Astrocyte (in vitro differentiated cells and primary cell): Measurements from ENCODE around the gene ISY1. TPM values are rescaled to one million over a fixed set of nuclear protein-coding genes. Genes with fewer than 3 reads are reported as not detected.
A peak's percentile ranks its signal among the peaks of the same experiment; 100 is the strongest.

Source experiments
- DNase-seq: peaks from one replicate; pipeline ENCODE4 v3.0.0-alpha.2; 2010; ENCODE audit warnings: low read depth
- FAIRE-seq: peaks from 2 replicates; lab custom pipeline; 2011; peaks lifted over from hg19 to GRCh38; lab: Jason Lieb, UNC
- H2AFZ ChIP-seq: 2 replicates; pipeline ENCODE4 v1.6.0; 2012; ENCODE audit warnings: low read depth, low read length, inconsistent platforms
- H3K27ac ChIP-seq: 2 replicates; pipeline ENCODE4 v1.5.1; 2011; ENCODE audit warnings: low read depth, low read length, inconsistent platforms
- H3K27me3 ChIP-seq: 2 replicates; pipeline ENCODE4 v1.6.0; 2011; ENCODE audit warnings: low read length, inconsistent platforms; ENCODE audit not compliant: insufficient read depth
- H3K36me3 ChIP-seq: 2 replicates; pipeline ENCODE4 v1.5.1; 2011; ENCODE audit warnings: low read length, inconsistent platforms; ENCODE audit not compliant: insufficient read depth
- H3K4me1 ChIP-seq: 2 replicates; pipeline ENCODE4 v1.5.1; 2011; ENCODE audit warnings: low read length, inconsistent platforms; ENCODE audit not compliant: insufficient read depth
- H3K4me2 ChIP-seq: 2 replicates; pipeline ENCODE4 v1.6.0; 2012; ENCODE audit warnings: low read length, inconsistent platforms
- H3K4me3 ChIP-seq: 2 replicates; pipeline ENCODE4 v1.5.1; 2011; ENCODE audit warnings: low read depth, mild to moderate bottlenecking, low read length, inconsistent platforms; ENCODE audit not compliant: insufficient read depth
- H3K79me2 ChIP-seq: 2 replicates; pipeline ENCODE4 v1.6.0; 2012; ENCODE audit warnings: mild to moderate bottlenecking, low read length, inconsistent platforms; ENCODE audit not compliant: insufficient read depth
- H3K9ac ChIP-seq: 2 replicates; pipeline ENCODE4 v1.6.0; 2012; ENCODE audit warnings: mild to moderate bottlenecking, low read length, inconsistent platforms
- H3K9me3 ChIP-seq: 2 replicates; pipeline ENCODE4 v1.5.1; 2012; ENCODE audit warnings: low read depth, mild to moderate bottlenecking, low read length, inconsistent platforms; ENCODE audit not compliant: insufficient read depth
- H4K20me1 ChIP-seq: 2 replicates; pipeline ENCODE4 v1.6.0; 2012; ENCODE audit warnings: low read length, inconsistent platforms; ENCODE audit not compliant: insufficient read depth
- H3K27ac Mint-ChIP-seq: one replicate; pipeline ENCODE4 v1.8.0; 2021; ENCODE audit warnings: mild to moderate bottlenecking, mixed read lengths; ENCODE audit not compliant: unreplicated experiment
- H3K27me3 Mint-ChIP-seq: one replicate; pipeline ENCODE4 v1.8.0; 2021; ENCODE audit warnings: low read depth, mixed read lengths; ENCODE audit not compliant: unreplicated experiment
- H3K36me3 Mint-ChIP-seq: one replicate; pipeline ENCODE4 v1.8.0; 2021; ENCODE audit warnings: low read depth, mixed read lengths; ENCODE audit not compliant: unreplicated experiment
- H3K4me1 Mint-ChIP-seq: one replicate; pipeline ENCODE4 v1.8.0; 2021; ENCODE audit warnings: low read depth, mixed read lengths; ENCODE audit not compliant: unreplicated experiment
- H3K4me3 Mint-ChIP-seq: one replicate; pipeline ENCODE4 v1.8.0; 2021; ENCODE audit warnings: mild to moderate bottlenecking, moderate library complexity, mixed read lengths; ENCODE audit not compliant: unreplicated experiment
- H3K9me3 Mint-ChIP-seq: one replicate; pipeline ENCODE4 v1.8.0; 2021; ENCODE audit warnings: mild to moderate bottlenecking, mixed read lengths; ENCODE audit not compliant: unreplicated experiment
- CTCF ChIP-seq: IDR thresholded peaks from 2 replicates; pipeline ENCODE4 v1.5.1; 2011; ENCODE audit warnings: low read depth, mild to moderate bottlenecking, inconsistent platforms, low read length, moderate library complexity; ENCODE audit not compliant: insufficient read depth
- EZH2 ChIP-seq: IDR thresholded peaks from 2 replicates; pipeline ENCODE4 v1.6.1; 2012; ENCODE audit warnings: mild to moderate bottlenecking, low read length, inconsistent platforms; ENCODE audit not compliant: insufficient read depth
- total RNA-seq: library from RNA; stranded (reverse); gene quantifications from 2 replicates; pipeline ENCODE4 v1.2.1, GENCODE V29; 2021

ISY1 gene
- total RNA-seq, 1 donor from 2014 or later: 26.6 TPM

- FAIRE-seq (no peak), DNase-seq (peak; percentile 58)
- peaks cover 3% of the 10 kb centered on the region for H3K36me3 Mint-ChIP-seq
- peak within 1 kb of the TSS; percentile 88 for H3K4me3 Mint-ChIP-seq
- peak within 1 kb of the TSS; percentile 80 for H3K27ac Mint-ChIP-seq
- H3K27me3 ChIP-seq: no peaks in the 10 kb centered on the region
- no peaks in the 10 kb centered on the region for H3K9me3 ChIP-seq
- H2AFZ ChIP-seq: peak within 1 kb of the TSS; percentile 87
- no peaks in the 10 kb centered on the region for H3K9me3 Mint-ChIP-seq
- H3K79me2 ChIP-seq: peaks cover 34% of the 10 kb centered on the region
- peak within 1 kb of the TSS; percentile 77 for H3K4me3 ChIP-seq
- peak within 1 kb of the TSS; percentile 81 for H3K9ac ChIP-seq
- H3K27me3 Mint-ChIP-seq: no peaks in the 10 kb centered on the region
- TF ChIP-seq CTCF (no peak), EZH2 (no peak)
- peaks cover 7% of the 10 kb centered on the region for H3K4me1 ChIP-seq
- peak within 1 kb of the TSS; percentile 45 for H3K27ac ChIP-seq
- peak within 1 kb of the TSS; percentile 91 for H3K4me2 ChIP-seq
- peaks cover 21% of the 10 kb centered on the region for H3K4me1 Mint-ChIP-seq
- H4K20me1 ChIP-seq: peaks cover 34% of the 10 kb centered on the region
- H3K36me3 ChIP-seq: peaks cover 8% of the 10 kb centered on the region
These were observed 39.0 kb downstream of the ISY1 start, which contains the start of gene RAB43 for GRCh38 chr3:129121792-129122411. TSS of gene RAB43 (minus strand) at chr3:129121804. CDS start at chr3:129121489, 315 bp downstream.

- peak overlapping the region; percentile 80 for H3K27ac Mint-ChIP-seq
- peak overlapping the region; percentile 77 for H3K4me3 ChIP-seq
- no peaks in the 10 kb centered on the region for H3K9me3 ChIP-seq
- no peaks in the 10 kb centered on the region for H3K27me3 Mint-ChIP-seq
- H3K79me2 ChIP-seq: peaks cover 41% of the 10 kb centered on the region
- no peaks in the 10 kb centered on the region for H3K27me3 ChIP-seq
- H3K36me3 Mint-ChIP-seq: peaks cover 3% of the 10 kb centered on the region
- peak overlapping the region; percentile 91 for H3K4me2 ChIP-seq
- H3K4me1 ChIP-seq: peaks cover 12% of the 10 kb centered on the region
- peak overlapping the region; percentile 88 for H3K4me3 Mint-ChIP-seq
- peaks cover 40% of the 10 kb centered on the region for H4K20me1 ChIP-seq
- TF ChIP-seq EZH2 (no peak), CTCF (no peak)
- H3K36me3 ChIP-seq: peaks cover 8% of the 10 kb centered on the region
- peak overlapping the region; percentile 81 for H3K9ac ChIP-seq
- H3K27ac ChIP-seq: peak overlapping the region; percentile 45
- H3K4me1 Mint-ChIP-seq: peaks cover 27% of the 10 kb centered on the region
- H3K9me3 Mint-ChIP-seq: no peaks in the 10 kb centered on the region
- FAIRE-seq (no peak), DNase-seq (no peak)
- peak overlapping the region; percentile 61 for H2AFZ ChIP-seq
These were observed 39.7 kb downstream of the ISY1 start for GRCh38 chr3:129121016-129121791.
